DND-41 (cell line): ENCODE results near the gene RRP12.

Experiments used
- ATAC-seq: fragments of 200-7000 bp; cut with Tn5 transposase; 3 replicates; pipeline ENCODE4 v1.9.1; 2021; ENCODE audit warnings: low read depth; ENCODE audit not compliant: insufficient read depth
- DNase-seq: peaks from one replicate; pipeline ENCODE4 v3.0.0-alpha.2; 2020
- H2AFZ ChIP-seq: 2 replicates; pipeline ENCODE4 v1.6.0; 2012; ENCODE audit warnings: low read depth, low read length
- H3K27ac ChIP-seq: 2 replicates; pipeline ENCODE4 v1.5.1; 2012; ENCODE audit warnings: low read length, inconsistent platforms
- H3K27me3 ChIP-seq: fragments of 200-600 bp; sonication (generic); 2 replicates; pipeline ENCODE4 v1.6.0; 2012; ENCODE audit warnings: low read length, mild to moderate bottlenecking, inconsistent platforms; ENCODE audit not compliant: insufficient read depth, poor library complexity
- H3K36me3 ChIP-seq: 2 replicates; pipeline ENCODE4 v1.5.1; 2012; ENCODE audit warnings: low read length, inconsistent platforms; ENCODE audit not compliant: insufficient read depth
- H3K4me1 ChIP-seq: 2 replicates; pipeline ENCODE4 v1.5.1; 2012; ENCODE audit warnings: mild to moderate bottlenecking, low read length; ENCODE audit not compliant: insufficient read depth
- H3K4me2 ChIP-seq: 2 replicates; pipeline ENCODE4 v1.6.0; 2012; ENCODE audit warnings: mild to moderate bottlenecking, moderate library complexity, low read length, inconsistent platforms; ENCODE audit not compliant: insufficient read depth
- H3K4me3 ChIP-seq, 2 experiments: fragments of 200-600 bp in 1 of 2; shearing (Covaris generic) in 1 of 2; 2 replicates each; pipeline ENCODE4 v1.5.1; 2012 to 2016; ENCODE audit warnings: inconsistent platforms in 2 of 2, low read length in 2 of 2, mild to moderate bottlenecking in 2 of 2, low read depth in 1 of 2, moderate library complexity in 1 of 2
- H3K79me2 ChIP-seq: 2 replicates; pipeline ENCODE4 v1.6.0; 2012; ENCODE audit warnings: low read length, inconsistent platforms; ENCODE audit not compliant: insufficient read depth
- H3K9ac ChIP-seq: 2 replicates; pipeline ENCODE4 v1.6.0; 2012; ENCODE audit warnings: low read depth, mild to moderate bottlenecking, inconsistent platforms, low read length, moderate library complexity
- H3K9me3 ChIP-seq: 2 replicates; pipeline ENCODE4 v1.5.1; 2012; ENCODE audit warnings: low read length, moderate library complexity, mild to moderate bottlenecking, inconsistent platforms; ENCODE audit not compliant: insufficient read depth, severe bottlenecking
- H4K20me1 ChIP-seq: 2 replicates; pipeline ENCODE4 v1.6.0; 2012; ENCODE audit warnings: low read length; ENCODE audit not compliant: insufficient read depth
- CTCF ChIP-seq: IDR thresholded peaks from 2 replicates; pipeline ENCODE4 v1.5.1; 2012; ENCODE audit warnings: borderline replicate concordance, low read length, moderate library complexity, mild to moderate bottlenecking; ENCODE audit not compliant: poor library complexity, severe bottlenecking; ENCODE audit errors: extremely low read depth
- EZH2 ChIP-seq: IDR thresholded peaks from 3 replicates; pipeline ENCODE4 v1.6.1; 2012; ENCODE audit warnings: borderline replicate concordance, low read depth, mild to moderate bottlenecking, moderate library complexity, low read length, inconsistent platforms; ENCODE audit not compliant: severe bottlenecking

Gene RRP12

GRCh38 chr10:97318772-97319651, 82.1 kb downstream of the RRP12 start, which contains the start of gene FRAT1:
Gene FRAT1, plus strand, starts transcription at chr10:97319271. Its CDS starts 183 bp downstream, at chr10:97319454.
- H4K20me1 ChIP-seq, result 0 out of 2 replicates have a peak, but pooled peaks cover 3% of the 10 kb centered on the region

GRCh38 chr10:97314671-97315070, 86.5 kb downstream of the RRP12 start:
- H3K4me1 ChIP-seq, result peaks cover 9% of the 10 kb centered on the region
- no peak for ATAC-seq

More at GRCh38 chr10:97318772-97319651, 82.1 kb downstream of the RRP12 start, which contains the start of gene FRAT1:
- TF ChIP-seq EZH2 (no peak), CTCF (no peak)
- ATAC-seq, result peak; percentile 83
- peaks cover 23% of the 10 kb centered on the region for H3K4me1 ChIP-seq
- H3K79me2 ChIP-seq, result 0 out of 2 replicates have a peak, but pooled peaks cover 3% of the 10 kb centered on the region
- H3K27me3 ChIP-seq, result peaks cover 7% of the 10 kb centered on the region
- peak within 1 kb of the TSS; percentile 55 to 58; a peak in 3 of 4 replicates for H3K4me3 ChIP-seq
- H3K4me2 ChIP-seq, result peak within 1 kb of the TSS; percentile 97
- H2AFZ ChIP-seq, result peak within 1 kb of the TSS; percentile 80
- peak; percentile 89 for DNase-seq
- no peaks in the 10 kb centered on the region for H3K9me3 ChIP-seq
- peak within 1 kb of the TSS; percentile 61 for H3K9ac ChIP-seq
- no peaks in the 10 kb centered on the region for H3K36me3 ChIP-seq
- H3K27ac ChIP-seq, result peak within 1 kb of the TSS; percentile 79

GRCh38 chr10:97312897-97313296, 88.2 kb downstream of the RRP12 start:
- no peak overlapping the region for H3K4me3 ChIP-seq
- H3K4me2 ChIP-seq, result no peak overlapping the region
- H2AFZ ChIP-seq, result no peak overlapping the region
- H3K36me3 ChIP-seq, result no peaks in the 10 kb centered on the region
- H3K9ac ChIP-seq, result no peak overlapping the region
- H3K27me3 ChIP-seq, result peaks cover 3% of the 10 kb centered on the region
- no peak overlapping the region for H3K27ac ChIP-seq
- no peak for TF ChIP-seq CTCF
- no peak for TF ChIP-seq EZH2
- ATAC-seq (no peak), DNase-seq (no peak)
- H3K4me1 ChIP-seq, result peaks cover under 1% of the 10 kb centered on the region
- no peaks in the 10 kb centered on the region for H3K79me2 ChIP-seq
- no peaks in the 10 kb centered on the region for H4K20me1 ChIP-seq
- no peaks in the 10 kb centered on the region for H3K9me3 ChIP-seq

More at GRCh38 chr10:97314671-97315070, 86.5 kb downstream of the RRP12 start:
- Histone ChIP-seq H3K27me3 (peaks cover 3% of the 10 kb centered on the region), H4K20me1 (no peaks in the 10 kb centered on the region), H3K4me3 (no peak overlapping the region), H3K4me2 (no peak overlapping the region), H3K36me3 (no peaks in the 10 kb centered on the region), H3K79me2 (no peaks in the 10 kb centered on the region), H3K27ac (no peak overlapping the region), H3K9ac (no peak overlapping the region), H2AFZ (no peak overlapping the region), H3K9me3 (no peaks in the 10 kb centered on the region)
- no peak for DNase-seq
- TF ChIP-seq CTCF (no peak), EZH2 (no peak)
